ENCODE data around the gene LAMB2.

Gene LAMB2

DNA sequence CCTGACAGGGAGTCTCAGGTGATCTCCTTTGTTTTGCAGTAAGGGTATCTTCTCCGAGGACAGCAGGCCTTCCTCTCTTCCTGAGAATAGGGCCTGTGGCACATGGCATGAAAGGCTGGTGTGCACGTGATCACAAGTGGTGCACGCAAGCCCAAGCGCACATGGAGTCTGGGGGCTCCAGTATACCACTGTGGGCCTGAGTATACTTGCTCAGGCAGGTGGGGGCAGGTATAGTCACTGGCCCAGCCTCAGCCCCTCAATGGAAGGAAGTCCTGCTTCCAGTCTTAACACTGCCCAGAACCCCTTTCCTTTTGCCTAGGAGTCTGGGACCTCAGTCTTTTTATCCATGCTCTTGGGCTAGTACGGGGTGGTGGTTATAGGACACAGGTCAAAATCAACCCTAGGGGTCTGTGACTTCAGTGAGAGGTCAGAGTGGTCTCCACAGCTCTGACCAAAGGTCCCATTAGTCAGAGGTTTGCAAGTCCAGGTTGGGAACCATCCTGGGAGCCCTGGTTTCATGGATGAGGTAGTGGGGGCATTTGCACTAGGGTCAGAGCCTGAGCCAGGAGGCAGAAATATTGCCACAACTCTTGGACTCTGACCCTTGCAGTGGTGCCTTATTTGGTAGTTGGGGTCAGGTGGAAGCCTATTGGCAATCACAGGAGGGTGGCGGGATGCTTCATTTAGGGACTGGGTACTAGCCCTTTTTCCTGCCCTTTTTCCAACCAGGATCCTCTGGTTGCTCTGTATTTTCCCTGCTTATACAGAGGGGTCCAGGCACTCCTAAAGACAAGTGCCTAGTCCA lies 34.1 kb upstream of the LAMB2 start:
- Histone ChIP-seq H3K4me2 (ENCODE audit: low read length) (peak overlapping the region; percentile 72), H4K8ac (ENCODE audit: low read depth, low read length) (peak overlapping the region; percentile 92), H4K91ac (ENCODE audit: low read depth, low read length) (peak overlapping the region; percentile 81), H3K79me1 (ENCODE audit: low read length) (peaks cover 16% of the 10 kb centered on the region), H3K4me1 (ENCODE audit: control insufficient read depth in 1 of 2, insufficient read depth in 2 of 2, low read length in 2 of 2) (peaks cover 7 to 14% of the 10 kb centered on the region in 2 experiments), H3K4ac (ENCODE audit: low read depth, low read length) (peak overlapping the region; percentile 13), H3K9ac (ENCODE audit: low read length) (no peak overlapping the region), H2AFZ (ENCODE audit: insufficient read depth, low read length, poor library complexity) (peak overlapping the region; percentile 60), H2AK5ac (ENCODE audit: low read length) (no peak overlapping the region), H3K4me3 (ENCODE audit: low read depth, low read length) (no peak overlapping the region), H3K23ac (ENCODE audit: low read length) (no peak overlapping the region), H2BK5ac (ENCODE audit: low read depth, low read length, poor library complexity) (no peak overlapping the region), H3K18ac (ENCODE audit: low read length) (no peak overlapping the region), H4K12ac (ENCODE audit: low read depth, low read length) (peak overlapping the region; percentile 80), H3K27ac (ENCODE audit: low read depth, low read length) (no peak overlapping the region), H3K14ac (ENCODE audit: low read length) (no peak overlapping the region), H3K27me3 (ENCODE audit: insufficient read depth, low read length) (no peaks in the 10 kb centered on the region), H3K79me2 (ENCODE audit: control insufficient read depth, insufficient read depth, low read length, poor library complexity) (peaks cover 8% of the 10 kb centered on the region), H2BK120ac (ENCODE audit: insufficient read depth, low read length, poor library complexity) (no peak overlapping the region), H3K9me3 (ENCODE audit: insufficient read depth, low read depth, low read length) (peaks cover 8% of the 10 kb centered on the region), H2BK12ac (ENCODE audit: low read length) (no peak overlapping the region), H3K36me3 (ENCODE audit: control insufficient read depth in 1 of 2, insufficient read depth in 2 of 2, low read length in 2 of 2) (peaks cover 16 to 17% of the 10 kb centered on the region in 2 experiments)
- WGBS (ENCODE audit: extremely low coverage, insufficient coverage, insufficient read length): no CpG with 5 or more reads among the region's 6 CpGs
- DNase-seq: no peak

DNA sequence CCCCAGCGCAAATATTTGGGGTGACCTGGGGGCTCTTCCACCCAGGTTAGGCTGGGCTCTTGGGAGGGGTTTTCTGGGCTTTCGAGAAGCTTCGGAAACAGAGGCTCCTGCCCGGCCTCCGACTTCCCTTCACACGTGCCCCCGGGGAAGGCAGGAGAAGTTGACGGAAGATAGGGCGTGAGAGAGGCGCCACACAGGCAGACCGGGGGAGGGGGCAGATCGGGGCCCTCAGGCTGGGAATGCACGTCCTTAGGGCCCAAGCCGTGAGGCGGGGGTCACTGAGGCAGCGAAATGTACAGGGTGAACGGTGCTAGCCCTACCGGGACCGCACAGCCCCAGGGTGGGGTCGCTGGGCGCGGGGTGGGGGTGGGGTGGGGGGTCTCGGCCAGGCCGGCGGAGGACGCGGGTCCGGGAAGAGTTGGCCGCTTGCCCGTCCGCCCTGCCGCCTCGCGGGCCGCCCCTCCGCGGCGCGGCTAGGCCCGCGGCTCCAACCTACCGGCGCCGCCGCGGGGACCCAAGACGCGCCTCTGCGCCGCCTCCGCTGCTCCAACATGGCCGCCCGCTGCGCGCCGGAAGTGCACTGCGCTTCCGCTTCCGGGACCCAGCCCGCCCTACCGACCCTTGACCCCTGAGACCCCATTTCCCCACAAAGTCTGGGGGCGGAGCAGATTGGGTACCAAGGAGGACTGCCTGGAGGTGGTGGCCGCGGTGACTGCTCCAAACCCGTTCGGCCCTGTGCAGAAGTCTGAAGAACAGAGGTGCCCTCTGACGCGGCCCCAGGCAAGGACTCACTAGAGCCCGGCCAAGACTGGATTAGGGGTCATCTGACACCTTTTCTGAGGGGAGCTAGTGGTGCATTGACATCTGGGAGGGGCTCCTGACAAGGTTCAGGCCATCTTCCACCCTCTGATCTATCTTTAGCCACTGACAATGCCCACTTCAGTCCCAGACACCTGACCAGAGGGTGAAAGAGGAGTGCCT lies 33.2 kb upstream of the LAMB2 start, which contains the start of gene CCDC71:
Gene CCDC71, minus strand, starts transcription at position 561 of the 981 bp plus-strand sequence. CDS start 2,123 bp downstream, outside the sequence.
- H4K8ac ChIP-seq (ENCODE audit: low read depth, low read length): peak within 1 kb of the TSS; percentile 92
- peak within 1 kb of the TSS; percentile 82 for H3K9ac ChIP-seq (ENCODE audit: low read length)
- H3K18ac ChIP-seq (ENCODE audit: low read length): peak within 1 kb of the TSS; percentile 69
- peak within 1 kb of the TSS; percentile 38 for H2BK5ac ChIP-seq (ENCODE audit: low read depth, low read length, poor library complexity)
- H3K4me1 ChIP-seq (ENCODE audit: control insufficient read depth in 1 of 2, insufficient read depth in 2 of 2, low read length in 2 of 2): peaks cover 7 to 14% of the 10 kb centered on the region in 2 experiments
- H3K4ac ChIP-seq (ENCODE audit: low read depth, low read length): peak within 1 kb of the TSS; percentile 59
- H3K14ac ChIP-seq (ENCODE audit: low read length): peak within 1 kb of the TSS; percentile 67
- H4K91ac ChIP-seq (ENCODE audit: low read depth, low read length): peak within 1 kb of the TSS; percentile 81
- H2BK120ac ChIP-seq (ENCODE audit: insufficient read depth, low read length, poor library complexity): peak within 1 kb of the TSS; percentile 20
- peak within 1 kb of the TSS; percentile 85 for H3K4me3 ChIP-seq (ENCODE audit: low read depth, low read length)
- peak within 1 kb of the TSS; percentile 72 for H3K4me2 ChIP-seq (ENCODE audit: low read length)
- H2BK12ac ChIP-seq (ENCODE audit: low read length): no peak within 1 kb of the TSS
- peak within 1 kb of the TSS; percentile 60 for H2AFZ ChIP-seq (ENCODE audit: insufficient read depth, low read length, poor library complexity)
- no peak within 1 kb of the TSS for H3K23ac ChIP-seq (ENCODE audit: low read length)
- H3K27me3 ChIP-seq (ENCODE audit: insufficient read depth, low read length): no peaks in the 10 kb centered on the region
- peak; percentile 53 to 68 for DNase-seq
- peaks cover 19% of the 10 kb centered on the region in 2 experiments for H3K36me3 ChIP-seq (ENCODE audit: control insufficient read depth in 1 of 2, insufficient read depth in 2 of 2, low read length in 2 of 2)
- H3K9me3 ChIP-seq (ENCODE audit: insufficient read depth, low read depth, low read length): peaks cover 8% of the 10 kb centered on the region
- WGBS (ENCODE audit: extremely low coverage, insufficient coverage, insufficient read length): no CpG with 5 or more reads among the region's 69 CpGs
- no peak within 1 kb of the TSS for H3K27ac ChIP-seq (ENCODE audit: low read depth, low read length)
- peak within 1 kb of the TSS; percentile 22 for H2AK5ac ChIP-seq (ENCODE audit: low read length)
- peaks cover 3% of the 10 kb centered on the region for H3K79me2 ChIP-seq (ENCODE audit: control insufficient read depth, insufficient read depth, low read length, poor library complexity)
- peak within 1 kb of the TSS; percentile 80 for H4K12ac ChIP-seq (ENCODE audit: low read depth, low read length)
- H3K79me1 ChIP-seq (ENCODE audit: low read length): peaks cover 9% of the 10 kb centered on the region

DNA sequence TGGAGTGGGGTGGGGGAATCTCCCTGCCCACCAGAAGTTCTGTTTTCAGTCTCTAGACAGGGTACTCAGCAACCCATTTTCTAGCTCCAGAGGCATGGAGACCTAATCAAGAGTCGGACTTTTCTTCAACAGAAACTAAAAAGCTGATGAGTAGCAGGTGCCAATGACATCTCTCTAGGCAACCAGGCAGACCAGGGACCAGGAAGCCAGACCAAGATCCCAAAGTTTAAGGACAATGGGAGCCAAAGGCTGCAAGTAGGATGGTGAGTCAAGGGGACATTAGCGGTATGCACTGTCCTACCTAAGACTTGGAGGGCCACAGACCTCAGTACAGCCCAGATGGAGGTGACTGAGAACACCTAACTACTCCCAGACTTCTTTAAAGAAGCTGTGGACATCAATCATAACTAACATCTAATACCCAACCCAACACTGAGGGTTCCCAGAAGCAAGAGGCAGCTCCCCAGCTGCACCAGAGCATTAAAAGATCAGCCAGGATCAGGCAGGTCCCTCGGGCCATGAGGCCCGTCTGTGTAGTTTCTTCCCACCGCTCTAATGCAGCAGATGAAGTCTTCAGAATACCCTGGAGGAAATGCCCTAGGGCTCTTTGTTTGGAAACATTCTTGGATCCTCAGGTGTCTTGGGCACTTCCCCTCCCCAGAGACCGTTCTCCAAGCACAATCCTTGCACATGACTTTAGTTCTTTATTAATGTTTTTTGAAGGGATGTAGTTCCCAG lies 32.3 kb upstream of the LAMB2 start:
- peak overlapping the region; percentile 85 for H3K4me3 ChIP-seq (ENCODE audit: low read depth, low read length)
- peaks cover 19% of the 10 kb centered on the region in 2 experiments for H3K36me3 ChIP-seq (ENCODE audit: control insufficient read depth in 1 of 2, insufficient read depth in 2 of 2, low read length in 2 of 2)
- peak overlapping the region; percentile 36 for H4K12ac ChIP-seq (ENCODE audit: low read depth, low read length)
- peaks cover 8% of the 10 kb centered on the region for H3K9me3 ChIP-seq (ENCODE audit: insufficient read depth, low read depth, low read length)
- no peak overlapping the region for H2BK12ac ChIP-seq (ENCODE audit: low read length)
- no peak overlapping the region for H3K27ac ChIP-seq (ENCODE audit: low read depth, low read length)
- H3K9ac ChIP-seq (ENCODE audit: low read length): peak overlapping the region; percentile 82
- H2AFZ ChIP-seq (ENCODE audit: insufficient read depth, low read length, poor library complexity): no peak overlapping the region
- WGBS (ENCODE audit: extremely low coverage, insufficient coverage, insufficient read length): no CpG with 5 or more reads among the region's 6 CpGs
- H3K27me3 ChIP-seq (ENCODE audit: insufficient read depth, low read length): no peaks in the 10 kb centered on the region
- H4K8ac ChIP-seq (ENCODE audit: low read depth, low read length): peak overlapping the region; percentile 92
- H3K4ac ChIP-seq (ENCODE audit: low read depth, low read length): no peak overlapping the region
- peaks cover 9% of the 10 kb centered on the region for H3K79me1 ChIP-seq (ENCODE audit: low read length)
- no peak overlapping the region for H2BK120ac ChIP-seq (ENCODE audit: insufficient read depth, low read length, poor library complexity)
- no peak overlapping the region for H3K18ac ChIP-seq (ENCODE audit: low read length)
- no peak overlapping the region for H3K14ac ChIP-seq (ENCODE audit: low read length)
- H2BK5ac ChIP-seq (ENCODE audit: low read depth, low read length, poor library complexity): no peak overlapping the region
- H4K91ac ChIP-seq (ENCODE audit: low read depth, low read length): no peak overlapping the region
- peak overlapping the region; percentile 72 for H3K4me2 ChIP-seq (ENCODE audit: low read length)
- DNase-seq: peak; percentile 71 to 96
- H3K4me1 ChIP-seq (ENCODE audit: control insufficient read depth in 1 of 2, insufficient read depth in 2 of 2, low read length in 2 of 2): peaks cover 7 to 10% of the 10 kb centered on the region in 2 experiments
- H2AK5ac ChIP-seq (ENCODE audit: low read length): no peak overlapping the region
- no peak overlapping the region for H3K23ac ChIP-seq (ENCODE audit: low read length)
- H3K79me2 ChIP-seq (ENCODE audit: control insufficient read depth, insufficient read depth, low read length, poor library complexity): peaks cover 3% of the 10 kb centered on the region

DNA sequence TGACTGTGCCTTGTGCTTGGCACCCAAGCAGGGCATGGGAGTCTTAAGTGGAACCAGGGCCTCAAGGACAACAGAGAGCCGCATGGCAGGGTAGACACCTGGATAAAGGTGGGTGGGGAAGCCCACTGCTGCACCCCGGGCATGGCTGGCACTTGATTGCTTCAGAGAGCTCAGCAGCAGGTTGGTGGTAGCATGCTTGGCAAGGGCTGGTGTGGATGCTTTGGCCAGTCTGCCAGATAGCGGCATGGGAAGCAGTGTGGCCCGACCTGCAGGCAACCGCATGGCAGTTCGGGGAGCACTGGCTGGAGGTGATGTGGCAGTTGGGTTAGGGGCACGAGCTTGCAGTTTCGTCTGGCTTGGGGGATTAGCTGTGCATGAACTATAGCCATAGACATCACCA lies 30.8 kb upstream of the LAMB2 start:
- peaks cover 7 to 10% of the 10 kb centered on the region in 2 experiments for H3K4me1 ChIP-seq (ENCODE audit: control insufficient read depth in 1 of 2, insufficient read depth in 2 of 2, low read length in 2 of 2)
- no peak overlapping the region for H3K9ac ChIP-seq (ENCODE audit: low read length)
- H2AFZ ChIP-seq (ENCODE audit: insufficient read depth, low read length, poor library complexity): no peak overlapping the region
- H2BK5ac ChIP-seq (ENCODE audit: low read depth, low read length, poor library complexity): no peak overlapping the region
- H2BK120ac ChIP-seq (ENCODE audit: insufficient read depth, low read length, poor library complexity): no peak overlapping the region
- no peak overlapping the region for H3K4me3 ChIP-seq (ENCODE audit: low read depth, low read length)
- H3K27ac ChIP-seq (ENCODE audit: low read depth, low read length): no peak overlapping the region
- no peak overlapping the region for H3K14ac ChIP-seq (ENCODE audit: low read length)
- no peaks in the 10 kb centered on the region for H3K27me3 ChIP-seq (ENCODE audit: insufficient read depth, low read length)
- H2AK5ac ChIP-seq (ENCODE audit: low read length): no peak overlapping the region
- no peak overlapping the region for H3K4me2 ChIP-seq (ENCODE audit: low read length)
- DNase-seq: no peak
- H4K12ac ChIP-seq (ENCODE audit: low read depth, low read length): no peak overlapping the region
- peaks cover 19% of the 10 kb centered on the region in 2 experiments for H3K36me3 ChIP-seq (ENCODE audit: control insufficient read depth in 1 of 2, insufficient read depth in 2 of 2, low read length in 2 of 2)
- H3K18ac ChIP-seq (ENCODE audit: low read length): no peak overlapping the region
- H3K9me3 ChIP-seq (ENCODE audit: insufficient read depth, low read depth, low read length): peaks cover 10% of the 10 kb centered on the region
- peaks cover 9% of the 10 kb centered on the region for H3K79me1 ChIP-seq (ENCODE audit: low read length)
- WGBS (ENCODE audit: extremely low coverage, insufficient coverage, insufficient read length): no CpG with 5 or more reads among the region's 8 CpGs
- H4K8ac ChIP-seq (ENCODE audit: low read depth, low read length): no peak overlapping the region
- no peak overlapping the region for H2BK12ac ChIP-seq (ENCODE audit: low read length)
- H3K23ac ChIP-seq (ENCODE audit: low read length): no peak overlapping the region
- no peak overlapping the region for H4K91ac ChIP-seq (ENCODE audit: low read depth, low read length)
- H3K79me2 ChIP-seq (ENCODE audit: control insufficient read depth, insufficient read depth, low read length, poor library complexity): peaks cover 3% of the 10 kb centered on the region
- H3K4ac ChIP-seq (ENCODE audit: low read depth, low read length): no peak overlapping the region

Measured in trophoblast cell (in vitro differentiated cells and primary cell).